Activated CD4-positive, alpha-beta T cell treated with anti-CD3 and anti-CD28 coated beads, Interleukin-2, Interleukin-6, amounts not matched to agents 100 ng/mL and 50 ng/mL, durations not matched to agents 16 hours and 8 hours (primary cell): ENCODE measurements around the gene JMJD1C.
A peak's percentile ranks its signal among the peaks of the same experiment; 100 is the strongest.
"Not testable (repeated sequence)": the region's sequence is repeated elsewhere in the genome, so short reads cannot be mapped to it uniquely, and the experiment has no call there.

ENCODE experiments used
- DNase-seq: peaks from one replicate; pipeline ENCODE4 v3.0.0-alpha.2; 2020

The JMJD1C gene, protein sequence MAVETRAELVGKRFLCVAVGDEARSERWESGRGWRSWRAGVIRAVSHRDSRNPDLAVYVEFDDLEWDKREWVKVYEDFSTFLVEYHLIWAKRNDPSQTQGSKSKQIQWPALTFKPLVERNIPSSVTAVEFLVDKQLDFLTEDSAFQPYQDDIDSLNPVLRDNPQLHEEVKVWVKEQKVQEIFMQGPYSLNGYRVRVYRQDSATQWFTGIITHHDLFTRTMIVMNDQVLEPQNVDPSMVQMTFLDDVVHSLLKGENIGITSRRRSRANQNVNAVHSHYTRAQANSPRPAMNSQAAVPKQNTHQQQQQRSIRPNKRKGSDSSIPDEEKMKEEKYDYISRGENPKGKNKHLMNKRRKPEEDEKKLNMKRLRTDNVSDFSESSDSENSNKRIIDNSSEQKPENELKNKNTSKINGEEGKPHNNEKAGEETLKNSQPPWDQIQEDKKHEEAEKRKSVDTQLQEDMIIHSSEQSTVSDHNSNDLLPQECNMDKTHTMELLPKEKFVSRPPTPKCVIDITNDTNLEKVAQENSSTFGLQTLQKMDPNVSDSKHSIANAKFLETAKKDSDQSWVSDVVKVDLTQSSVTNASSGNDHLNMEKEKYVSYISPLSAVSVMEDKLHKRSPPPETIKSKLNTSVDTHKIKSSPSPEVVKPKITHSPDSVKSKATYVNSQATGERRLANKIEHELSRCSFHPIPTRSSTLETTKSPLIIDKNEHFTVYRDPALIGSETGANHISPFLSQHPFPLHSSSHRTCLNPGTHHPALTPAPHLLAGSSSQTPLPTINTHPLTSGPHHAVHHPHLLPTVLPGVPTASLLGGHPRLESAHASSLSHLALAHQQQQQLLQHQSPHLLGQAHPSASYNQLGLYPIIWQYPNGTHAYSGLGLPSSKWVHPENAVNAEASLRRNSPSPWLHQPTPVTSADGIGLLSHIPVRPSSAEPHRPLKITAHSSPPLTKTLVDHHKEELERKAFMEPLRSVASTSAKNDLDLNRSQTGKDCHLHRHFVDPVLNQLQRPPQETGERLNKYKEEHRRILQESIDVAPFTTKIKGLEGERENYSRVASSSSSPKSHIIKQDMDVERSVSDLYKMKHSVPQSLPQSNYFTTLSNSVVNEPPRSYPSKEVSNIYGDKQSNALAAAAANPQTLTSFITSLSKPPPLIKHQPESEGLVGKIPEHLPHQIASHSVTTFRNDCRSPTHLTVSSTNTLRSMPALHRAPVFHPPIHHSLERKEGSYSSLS (N-terminal part only)

DNA sequence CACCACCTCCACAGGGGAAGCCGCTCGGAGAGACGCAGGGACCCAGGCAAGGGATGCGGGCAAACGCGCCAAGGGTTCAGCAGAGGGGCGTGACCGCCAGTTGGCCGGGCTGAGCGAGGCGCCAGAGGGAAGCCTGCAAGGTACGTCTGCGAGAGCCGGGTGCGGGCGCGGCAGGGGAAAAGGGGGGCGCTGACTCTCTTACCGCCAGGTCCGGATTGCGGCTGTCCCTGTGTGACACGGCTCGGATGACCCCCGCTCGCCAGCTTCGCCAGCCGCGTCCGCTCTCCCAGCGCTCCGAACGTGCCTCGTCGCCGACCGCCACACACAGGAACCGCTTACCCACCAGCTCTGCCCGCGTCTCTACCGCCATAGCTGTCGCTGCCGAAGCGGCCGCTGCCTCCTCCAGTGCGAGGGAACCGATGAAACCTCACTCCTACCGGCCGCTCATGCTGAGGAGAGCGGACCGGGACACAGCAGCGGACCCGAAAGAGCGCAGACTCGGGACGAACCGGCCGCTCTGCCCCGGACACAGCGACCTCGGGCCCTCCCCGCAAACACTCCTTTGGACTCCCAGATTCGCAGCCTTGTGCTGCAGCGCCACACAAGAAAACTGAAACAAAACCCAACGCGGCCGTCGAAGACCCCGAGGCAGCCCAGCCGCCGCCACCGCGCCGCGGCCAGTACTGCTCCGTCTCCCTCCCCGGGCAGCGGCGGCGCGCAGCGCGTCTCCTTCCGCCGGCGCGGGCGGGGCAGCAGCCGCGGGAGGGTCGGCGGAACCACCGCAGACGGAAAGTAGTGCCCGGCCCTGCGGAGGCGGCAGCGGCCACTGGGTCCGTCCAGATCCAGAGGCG, at the start of gene JMJD1C:
Gene JMJD1C (minus strand): TSS at position 685 of the 851 bp plus-strand sequence. CDS start 315 bp downstream, at position 370.
- peak; percentile 63 for DNase-seq

DNA sequence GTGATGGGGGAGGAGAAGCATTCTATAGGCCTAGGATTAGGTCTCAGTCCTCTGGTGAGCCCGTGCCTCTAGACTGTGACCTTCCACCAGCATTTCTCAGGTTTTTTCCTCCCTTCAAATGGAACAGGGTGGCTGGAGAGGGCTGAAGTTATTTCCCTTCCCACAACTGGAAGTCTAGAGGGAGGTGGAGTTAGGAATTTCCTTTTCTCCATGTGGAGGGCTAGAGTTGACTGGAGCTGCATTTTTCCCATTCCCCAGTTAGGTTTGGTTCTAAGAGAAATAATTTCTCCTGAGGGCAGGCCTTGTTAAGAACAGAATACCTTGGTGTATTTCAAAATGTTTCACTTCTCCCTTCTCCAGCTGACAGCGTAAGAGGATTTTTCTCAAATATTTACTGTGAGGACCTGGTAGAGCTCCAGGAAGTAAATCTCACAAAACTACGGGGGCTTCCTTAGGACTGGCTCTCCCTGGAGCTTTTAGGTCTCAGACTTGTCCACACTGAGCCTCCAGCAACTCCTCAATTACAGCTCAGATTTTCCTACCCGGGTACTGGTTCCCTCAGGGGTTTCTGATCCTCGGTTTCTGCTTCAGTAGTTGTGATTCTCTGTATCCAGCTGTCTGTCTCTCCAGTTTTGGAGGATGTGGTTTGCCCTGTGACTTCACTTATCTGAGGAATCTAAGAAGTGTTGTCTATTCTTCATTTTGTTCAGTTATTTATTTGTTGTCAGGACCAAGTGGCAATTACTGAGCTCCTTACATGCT, 49.4 kb upstream of the JMJD1C start:
- peak; percentile 44 for DNase-seq

DNA sequence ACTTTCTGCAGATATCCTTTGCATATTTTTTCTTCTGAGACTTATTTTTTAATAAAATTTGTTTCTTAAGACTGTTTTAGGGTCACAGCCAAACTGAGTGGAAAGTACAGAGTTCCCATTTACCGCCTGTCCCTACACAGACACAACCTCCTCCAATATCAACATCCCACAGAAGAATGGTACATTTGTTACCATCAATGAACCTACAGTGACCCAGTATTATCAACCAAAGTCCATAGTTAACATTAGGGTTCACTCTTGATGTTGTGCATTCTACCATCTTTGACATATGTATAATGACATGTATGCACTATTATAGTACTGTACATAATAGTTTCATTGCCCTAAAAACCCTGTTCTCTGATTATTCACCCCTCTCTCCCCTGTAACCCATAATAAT, 40.8 kb upstream of the JMJD1C start:
- no peak for DNase-seq

DNA sequence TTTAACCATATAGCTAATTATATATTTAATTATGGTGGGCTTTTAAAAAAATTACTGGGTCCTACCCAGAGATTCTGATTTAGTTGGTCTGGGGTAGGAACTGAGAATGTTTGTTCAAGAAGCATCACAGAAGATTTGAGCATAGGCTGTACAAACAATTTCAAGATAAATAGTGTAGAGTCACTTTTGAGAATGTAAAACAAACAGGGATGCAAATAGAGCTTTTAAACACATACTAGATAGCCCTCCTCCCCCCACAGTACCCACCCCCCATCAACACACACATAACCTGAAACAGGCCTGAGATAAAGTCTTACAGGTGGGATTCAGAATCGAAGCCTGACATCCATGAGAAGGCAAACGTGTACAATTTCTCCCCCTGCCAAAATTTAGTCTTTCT, 39.8 kb upstream of the JMJD1C start:
- DNase-seq = no peak

DNA sequence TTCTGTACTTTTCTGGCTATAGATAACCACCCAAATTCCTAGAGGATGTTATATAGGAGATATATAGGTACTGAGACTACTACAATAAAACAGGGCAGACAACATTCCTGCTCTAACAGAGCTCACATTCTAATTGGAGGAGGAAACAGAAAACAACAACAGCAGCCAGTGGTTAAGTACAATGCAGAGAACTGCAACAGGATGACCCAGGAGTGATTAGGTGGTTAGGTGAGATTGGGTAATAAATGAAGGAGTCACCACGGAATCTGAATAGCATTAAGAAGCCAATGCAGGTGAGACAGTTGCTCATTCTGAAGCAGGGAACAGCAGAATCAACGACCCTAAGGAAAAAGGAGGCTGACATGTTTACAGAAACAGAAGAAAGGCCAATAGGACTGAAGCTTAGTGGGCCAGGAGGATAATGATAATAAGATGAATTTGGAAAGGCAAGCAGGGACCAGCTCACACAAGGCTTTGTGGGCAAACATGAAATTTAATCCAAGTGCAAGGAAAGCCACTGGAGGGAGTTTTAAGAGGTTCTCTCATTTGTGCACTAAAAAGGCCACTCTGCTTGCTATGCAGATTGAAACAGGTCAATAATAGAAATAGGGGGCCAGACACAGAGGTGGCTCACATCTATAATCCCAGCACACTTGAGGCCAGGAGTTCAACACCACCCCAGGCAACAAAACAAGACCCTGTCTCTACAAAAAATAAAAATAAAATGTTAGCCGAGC, 38.5 kb upstream of the JMJD1C start:
- no peak for DNase-seq

DNA sequence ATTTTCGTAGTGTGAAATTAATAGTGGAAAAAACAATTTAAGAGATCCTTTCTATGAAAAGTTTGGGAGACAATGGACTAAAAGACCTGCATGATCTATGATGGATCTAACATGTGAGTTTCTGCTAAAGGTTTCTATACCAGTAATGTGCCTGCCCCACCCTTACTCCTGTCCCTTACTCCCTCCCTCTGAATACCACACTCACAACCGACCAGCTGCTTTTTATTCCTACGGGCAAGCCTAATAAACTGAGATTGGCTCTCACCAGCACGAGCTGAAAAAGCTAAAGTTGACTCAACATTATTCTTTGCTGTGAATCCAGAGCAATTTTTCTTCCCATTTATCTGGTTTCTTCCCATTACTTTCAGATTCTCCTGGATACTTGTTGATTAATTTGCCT, 37.6 kb upstream of the JMJD1C start:
- no peak for DNase-seq

DNA sequence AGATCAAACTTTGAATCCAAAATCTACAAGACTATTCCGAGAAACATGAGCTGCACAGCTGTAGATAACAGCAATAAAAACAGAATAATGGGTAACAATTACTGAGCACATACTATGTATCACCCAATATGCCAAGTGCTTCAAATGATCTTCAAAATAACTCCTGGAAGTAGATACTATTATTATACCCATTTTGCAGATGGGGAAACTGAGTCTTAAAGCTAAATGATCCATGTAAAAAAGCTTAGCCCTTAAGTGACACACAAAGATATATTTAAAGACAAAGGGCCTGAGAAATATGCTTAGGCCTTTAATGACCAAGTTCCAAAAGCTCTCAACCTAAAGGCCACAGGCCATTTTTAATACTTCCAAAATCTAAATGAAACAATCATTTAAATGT, 37.1 kb upstream of the JMJD1C start:
- no peak for DNase-seq

DNA sequence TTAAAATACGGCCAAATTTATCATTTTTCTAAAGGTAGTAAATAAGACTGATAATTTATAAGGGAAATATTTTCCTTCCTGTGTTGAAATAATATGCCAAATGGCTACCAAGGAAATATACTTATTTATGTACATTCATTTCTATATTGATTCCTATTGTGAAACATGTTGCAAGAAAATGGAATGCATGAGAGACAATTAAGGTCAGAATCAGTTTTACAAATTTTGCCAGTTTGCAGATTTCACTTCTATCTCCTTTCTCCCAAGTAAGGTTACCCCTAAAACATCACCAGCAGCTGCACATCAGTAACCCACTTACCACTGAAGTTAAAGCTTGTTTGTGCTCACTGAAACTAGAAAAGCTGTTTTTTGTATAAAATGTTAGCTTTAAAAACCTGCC, 36.2 kb upstream of the JMJD1C start:
- DNase-seq = no peak

DNA sequence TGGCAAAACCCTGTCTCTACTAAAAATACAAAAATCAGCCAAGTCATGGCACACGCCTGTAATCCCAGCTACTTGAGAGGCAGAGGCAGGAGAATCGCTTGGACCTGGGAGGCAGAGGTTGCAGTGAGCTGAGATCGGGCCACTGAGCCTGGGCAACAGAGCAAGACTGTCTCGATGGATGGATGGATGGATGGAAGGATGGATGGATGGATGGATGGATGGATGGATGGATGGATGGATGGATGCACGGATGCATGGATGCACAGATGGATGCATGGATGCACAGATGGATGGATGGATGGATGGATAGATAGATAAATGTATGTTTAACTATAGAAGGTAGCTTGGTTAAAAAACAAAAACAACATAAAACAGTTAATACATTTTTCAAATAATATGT, 34.8 kb upstream of the JMJD1C start:
- not testable (repeated sequence) for DNase-seq

DNA sequence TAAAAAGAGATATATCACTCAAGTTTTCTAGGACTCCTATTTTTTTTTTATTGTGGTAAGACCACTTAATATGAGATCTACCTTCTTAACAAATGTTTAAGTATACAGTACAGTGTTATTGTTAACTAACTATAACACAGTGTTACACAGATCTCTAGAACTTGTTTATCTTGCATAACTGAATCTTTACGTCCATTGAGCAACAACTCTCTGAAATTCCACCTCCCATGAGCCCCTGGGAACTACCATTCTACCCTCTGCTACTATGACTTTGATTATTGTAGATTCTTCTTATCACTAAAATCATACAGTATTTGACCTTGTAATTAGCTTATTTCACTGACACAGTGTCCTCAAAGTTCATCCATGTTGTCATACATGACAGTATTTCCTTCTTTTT, 32.9 kb upstream of the JMJD1C start:
- no peak for DNase-seq

DNA sequence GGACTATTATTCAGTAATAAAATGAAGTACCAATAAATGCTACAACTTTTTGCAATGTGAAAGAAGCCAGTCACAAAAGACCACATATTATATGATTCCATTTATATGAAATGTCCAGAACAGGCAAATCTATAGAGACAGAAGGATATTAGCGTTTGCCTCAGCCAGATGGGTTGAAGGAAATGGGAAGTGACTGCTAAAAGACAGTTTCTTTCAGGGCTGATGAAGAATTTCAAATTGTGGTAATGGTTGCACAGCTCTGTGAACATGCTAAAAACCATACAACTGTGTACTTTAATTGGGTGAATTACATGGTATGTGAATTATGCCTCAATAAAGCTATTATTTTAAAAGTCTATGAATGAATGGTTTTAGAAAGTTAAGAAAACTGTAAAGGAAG, 31.5 kb upstream of the JMJD1C start:
- DNase-seq = no peak

DNA sequence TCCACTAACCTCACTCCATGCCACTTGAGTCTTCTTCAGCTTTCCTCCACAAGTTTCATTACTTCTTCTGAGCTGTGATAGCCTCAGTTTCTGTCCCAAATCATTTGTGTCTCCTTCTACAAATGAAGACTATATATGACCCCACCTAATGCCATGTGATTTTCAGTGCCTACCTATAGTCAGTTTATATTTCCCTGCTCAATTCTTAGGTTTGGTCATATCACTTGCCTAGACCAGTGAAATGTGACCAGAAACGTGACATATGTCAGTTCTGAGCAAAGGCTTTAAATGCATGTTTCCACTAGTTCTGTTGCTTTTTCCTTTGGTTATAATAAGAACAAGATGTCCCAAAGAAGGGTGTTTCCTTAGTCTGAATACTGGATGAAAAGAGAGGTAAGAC, 30.8 kb upstream of the JMJD1C start:
- no peak for DNase-seq

DNA sequence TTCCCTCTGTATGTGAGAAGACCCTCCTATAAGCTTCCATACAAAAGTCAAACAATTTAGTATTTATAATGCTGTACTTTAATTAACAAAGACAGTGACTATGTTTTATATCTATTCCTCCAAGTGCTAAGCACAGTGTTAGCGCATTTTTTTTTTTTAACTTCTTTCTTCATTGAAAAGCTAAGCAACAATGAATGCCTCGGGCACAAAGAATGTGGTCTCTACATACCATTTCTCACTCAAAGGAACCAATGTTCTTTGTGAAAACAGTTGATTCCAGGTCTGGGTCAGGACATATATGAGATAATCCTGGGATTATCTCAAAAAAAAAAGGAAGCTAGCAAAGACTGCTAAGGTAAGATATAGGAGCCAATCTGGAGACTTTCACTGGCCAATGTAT, 29.2 kb upstream of the JMJD1C start:
- DNase-seq = no peak

DNA sequence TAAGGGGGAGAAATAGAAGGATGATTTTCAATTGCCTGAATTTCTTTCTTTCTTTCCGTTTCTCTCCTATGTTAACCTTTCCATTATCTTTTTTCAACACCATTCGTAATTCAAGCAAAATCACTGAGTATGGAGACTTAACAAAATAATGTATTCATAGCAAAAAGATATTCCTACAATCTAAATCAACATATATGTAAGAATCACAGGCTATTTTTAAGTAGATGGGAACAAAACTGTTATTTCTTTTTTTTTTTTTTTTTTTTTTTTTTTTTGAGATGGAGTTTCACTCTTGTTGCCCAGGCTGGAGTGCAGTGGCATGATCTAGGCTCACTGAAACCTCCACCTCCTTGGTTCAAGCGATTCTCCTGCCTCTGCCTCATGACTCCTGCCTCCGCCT, 27.2 kb upstream of the JMJD1C start:
- DNase-seq = no peak

DNA sequence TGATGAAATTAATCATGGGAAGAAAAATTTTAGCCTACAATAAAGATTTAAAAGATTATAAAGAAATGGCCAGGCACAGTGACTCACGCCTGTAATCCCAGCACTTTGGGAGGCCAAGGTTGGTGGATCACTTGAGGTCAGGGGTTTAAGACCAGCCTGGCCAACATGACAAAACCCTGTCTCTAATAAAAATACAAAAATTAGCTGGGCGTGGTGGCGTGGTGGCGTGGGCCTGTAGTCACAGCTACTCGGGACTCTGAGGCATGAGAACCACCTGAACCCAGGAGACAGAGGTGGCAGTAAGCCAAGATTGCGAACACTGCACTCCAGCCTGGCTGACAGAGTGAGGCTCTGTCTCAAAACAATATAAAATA, 26.5 kb upstream of the JMJD1C start:
- DNase-seq = not testable (repeated sequence)

DNA sequence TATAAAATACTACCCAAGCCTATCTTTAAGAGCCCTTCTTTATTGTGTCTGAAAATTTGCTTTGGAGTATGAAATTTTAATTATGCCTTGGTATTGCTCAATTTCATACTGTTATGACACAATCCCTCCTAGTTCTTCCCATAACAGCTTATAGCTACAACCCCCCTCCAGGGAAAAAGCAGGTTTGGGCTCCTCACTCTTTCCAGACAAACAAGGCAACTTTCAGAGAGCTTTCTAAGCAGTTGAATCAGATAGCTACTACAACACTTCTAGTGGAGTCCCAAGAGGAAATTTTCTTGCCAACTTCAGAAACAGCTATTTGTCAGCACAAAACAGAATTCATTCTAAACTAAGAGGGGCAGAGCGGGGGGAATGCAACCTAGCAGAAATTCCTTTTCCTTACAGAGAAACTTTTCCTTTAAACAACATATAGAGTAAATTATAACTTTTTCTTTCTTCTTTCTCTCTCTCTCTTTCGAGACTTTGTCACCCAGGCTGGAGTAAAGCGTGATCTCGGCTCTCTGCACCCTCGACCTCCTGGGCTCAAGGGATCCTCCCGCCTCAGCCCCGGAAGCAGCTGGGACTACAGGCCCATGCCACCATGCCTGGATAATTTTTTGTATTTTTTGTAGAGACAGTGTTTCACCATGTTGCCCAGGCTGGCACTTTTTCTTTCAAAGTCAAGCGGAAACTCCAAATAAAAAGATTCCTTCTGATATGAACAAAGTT, 26.0 kb upstream of the JMJD1C start:
- no peak for DNase-seq

DNA sequence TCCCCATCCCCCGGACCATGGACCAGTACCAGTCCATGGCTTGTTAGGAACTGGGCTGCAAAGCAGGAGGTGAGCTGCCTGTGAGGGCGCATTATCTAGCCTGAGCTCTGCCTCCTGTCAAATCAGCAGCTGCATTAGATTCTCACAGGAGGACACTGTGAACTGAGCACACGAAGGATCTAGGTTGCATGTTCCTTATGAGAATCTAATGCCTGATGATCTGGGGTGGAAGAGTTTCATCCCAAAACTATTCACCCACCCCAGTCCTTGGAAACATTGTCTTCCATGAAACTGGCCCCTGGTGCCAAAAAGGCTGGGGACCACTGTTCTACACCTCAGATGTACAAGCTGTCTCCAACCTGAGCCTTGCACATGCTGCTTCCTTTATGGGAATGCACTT, 24.1 kb upstream of the JMJD1C start:
- DNase-seq = no peak

DNA sequence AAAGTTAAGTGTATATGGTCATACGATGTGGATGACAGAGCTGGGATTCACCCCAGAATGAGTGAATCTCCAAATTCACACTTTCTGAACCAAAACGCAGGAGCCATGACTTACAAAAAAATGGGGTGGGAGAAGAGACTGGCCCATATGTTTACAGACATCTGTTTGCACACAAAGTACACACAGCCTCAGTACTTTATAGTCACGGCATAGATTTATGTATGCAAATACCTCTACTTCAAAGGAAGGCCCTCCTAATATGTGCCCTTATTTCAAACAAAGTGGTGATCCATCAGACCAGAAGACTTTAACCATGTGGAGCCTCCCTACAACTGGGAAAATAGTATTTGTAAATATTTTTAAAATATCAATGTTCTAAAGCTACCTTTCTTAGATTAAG, 22.2 kb upstream of the JMJD1C start:
- DNase-seq = no peak

DNA sequence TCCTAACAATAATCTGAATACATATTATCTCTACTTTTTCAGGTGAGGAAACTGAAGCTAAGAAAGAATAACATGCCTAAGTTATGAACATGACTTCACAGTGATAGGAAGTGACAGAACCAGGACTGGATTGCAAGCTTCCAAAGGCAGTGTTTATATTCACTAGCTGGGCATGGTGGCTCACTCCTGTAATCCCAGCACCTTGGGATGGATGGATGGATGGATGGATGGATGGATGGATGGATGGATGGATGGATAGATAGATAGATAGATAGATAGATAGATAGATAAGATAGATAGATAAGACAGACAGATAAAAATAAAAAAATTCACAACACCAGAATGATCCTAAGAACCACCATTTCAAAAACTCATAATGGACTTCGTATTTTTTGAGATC, 18.2 kb upstream of the JMJD1C start:
- no peak for DNase-seq

DNA sequence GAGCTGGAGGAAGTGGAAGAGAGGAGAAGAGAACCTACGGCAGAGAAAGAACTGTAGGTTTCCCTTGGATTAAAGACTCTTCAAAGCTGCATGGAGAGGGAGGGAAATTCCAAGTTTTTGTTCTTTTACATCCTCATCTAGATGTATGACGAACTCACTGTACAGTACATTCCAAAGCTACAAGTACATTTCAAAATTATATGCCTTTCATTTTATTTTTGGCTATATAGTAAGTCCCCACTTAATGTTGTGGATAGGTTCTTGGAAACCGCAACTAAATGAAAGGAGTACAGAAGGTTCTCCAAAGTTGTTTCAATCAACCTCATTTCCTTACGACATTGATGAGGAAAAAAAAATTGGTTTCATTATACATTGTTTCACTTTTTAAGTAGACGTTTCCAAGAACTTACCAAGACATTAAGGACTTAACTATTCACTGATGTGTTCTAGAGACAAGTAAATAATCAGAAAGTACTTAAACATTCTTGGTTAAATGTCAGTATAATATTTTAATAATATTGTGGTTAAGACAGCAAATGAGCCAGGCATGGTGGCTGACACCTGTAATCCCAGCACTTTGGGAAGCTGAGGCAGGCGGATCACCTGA, 16.1 kb upstream of the JMJD1C start:
- no peak for DNase-seq
